Stimulated activated CD4-positive, alpha-beta T cell treated with anti-CD3 and anti-CD28 coated beads, Interleukin-15, amount 100 ng/mL, for 48 hours (primary cell): ENCODE results near the gene CPN2.

Experiments used
- DNase-seq, 2 donors: peaks; one replicate each; pipeline ENCODE4 v3.0.0-alpha.2; 2020; ENCODE audit warnings: low read depth in 2 of 2

The CPN2 gene

GRCh38 chr3:194328053-194328657 is 23.0 kb downstream of the CPN2 start:
- DNase-seq, result no peak

GRCh38 chr3:194327218-194328052 is 23.7 kb downstream of the CPN2 start:
- no peak for DNase-seq

GRCh38 chr3:194326968-194327217 is 24.2 kb downstream of the CPN2 start:
- no peak for DNase-seq

GRCh38 chr3:194326192-194326967 is 24.7 kb downstream of the CPN2 start:
- no peak for DNase-seq

GRCh38 chr3:194325424-194326153 is 25.5 kb downstream of the CPN2 start:
- no peak for DNase-seq

GRCh38 chr3:194324823-194325327 is 26.3 kb downstream of the CPN2 start:
- DNase-seq, result no peak

GRCh38 chr3:194323785-194324735 is 27.1 kb downstream of the CPN2 start:
- DNase-seq, result peak in 1 of 2 donors; percentile 19

- no peak for DNase-seq
These were observed 28.4 kb downstream of the CPN2 start for GRCh38 chr3:194322678-194323211.

- no peak for DNase-seq
These were observed 29.2 kb downstream of the CPN2 start for GRCh38 chr3:194321693-194322640.

GRCh38 chr3:194320744-194321243 is 30.3 kb downstream of the CPN2 start:
- no peak for DNase-seq

- no peak for DNase-seq
These were observed 31.0 kb downstream of the CPN2 start for GRCh38 chr3:194320100-194320499.

- DNase-seq, result no peak
These were observed 32.5 kb downstream of the CPN2 start for GRCh38 chr3:194318511-194319161.

- DNase-seq, result no peak
These were observed 34.2 kb downstream of the CPN2 start for GRCh38 chr3:194316918-194317317.

GRCh38 chr3:194315965-194316361 is 35.2 kb downstream of the CPN2 start:
- no peak for DNase-seq

GRCh38 chr3:194315088-194315964 is 35.8 kb downstream of the CPN2 start:
- peak; percentile 42 to 75 for DNase-seq

GRCh38 chr3:194314388-194315068 is 36.6 kb downstream of the CPN2 start:
- DNase-seq, result no peak
